Measurements from ENCODE around the gene TMEM238L.

Gene TMEM238L

GRCh38 chr17:10838682-10839081 is 34.8 kb upstream of the TMEM238L start:
- Histone ChIP-seq H3K36me3 (ENCODE audit: control insufficient read depth, low read length) (no peaks in the 10 kb centered on the region), H4K20me1 (ENCODE audit: control insufficient read depth, insufficient read depth, low read depth, low read length) (no peaks in the 10 kb centered on the region), H3K4me1 (ENCODE audit: control insufficient read depth, low read length) (no peaks in the 10 kb centered on the region), H3K4me3 (ENCODE audit: low read length) (no peak overlapping the region), H3K79me2 (ENCODE audit: control insufficient read depth, low read length) (no peaks in the 10 kb centered on the region), H3K4me2 (ENCODE audit: low read length) (no peak overlapping the region), H3K27ac (ENCODE audit: low read depth, low read length) (no peak overlapping the region), H3K9me2 (replicated peaks; ENCODE audit: control insufficient read depth, low read length) (no peaks in the 10 kb centered on the region), H3K27me3 (ENCODE audit: control insufficient read depth, low read length) (no peaks in the 10 kb centered on the region), H3F3A (ENCODE audit: control insufficient read depth, insufficient read depth) (no peaks in the 10 kb centered on the region), H3K9me3 (ENCODE audit: control insufficient read depth, insufficient read depth, low read length) (no peaks in the 10 kb centered on the region)
- TF ChIP-seq EZH2phosphoT487 (IDR thresholded peaks at IDR 0.05; ENCODE audit: borderline replicate concordance, low read length) (no peak), CTCF (IDR thresholded peaks at IDR 0.05; ENCODE audit: low read depth, low read length, poor library complexity, severe bottlenecking) (no peak)

- H4K20me1 ChIP-seq (ENCODE audit: control insufficient read depth, insufficient read depth, low read depth, low read length) = no peaks in the 10 kb centered on the region
- no peak for TF ChIP-seq EZH2phosphoT487 (IDR thresholded peaks at IDR 0.05; ENCODE audit: borderline replicate concordance, low read length)
- H3K27ac ChIP-seq (ENCODE audit: low read depth, low read length) = no peak within 1 kb of the TSS
- no peaks in the 10 kb centered on the region for H3K9me2 ChIP-seq (replicated peaks; ENCODE audit: control insufficient read depth, low read length)
- no peak within 1 kb of the TSS for H3K4me3 ChIP-seq (ENCODE audit: low read length)
- H3K9me3 ChIP-seq (ENCODE audit: control insufficient read depth, insufficient read depth, low read length) = no peaks in the 10 kb centered on the region
- no peak within 1 kb of the TSS for H3K4me2 ChIP-seq (ENCODE audit: low read length)
- H3K79me2 ChIP-seq (ENCODE audit: control insufficient read depth, low read length) = no peaks in the 10 kb centered on the region
- H3F3A ChIP-seq (ENCODE audit: control insufficient read depth, insufficient read depth) = no peaks in the 10 kb centered on the region
- H3K27me3 ChIP-seq (ENCODE audit: control insufficient read depth, low read length) = no peaks in the 10 kb centered on the region
- no peaks in the 10 kb centered on the region for H3K4me1 ChIP-seq (ENCODE audit: control insufficient read depth, low read length)
- no peaks in the 10 kb centered on the region for H3K36me3 ChIP-seq (ENCODE audit: control insufficient read depth, low read length)
Measured at GRCh38 chr17:10837921-10838320, 34.0 kb upstream of the TMEM238L start, which contains the start of gene PIRT. PIRT (minus strand) TSS chr17:10838087; CDS start chr17:10825645, 12,442 bp downstream.

GRCh38 chr17:10836966-10837590 is 33.2 kb upstream of the TMEM238L start:
- no peaks in the 10 kb centered on the region for H3K9me2 ChIP-seq (replicated peaks; ENCODE audit: control insufficient read depth, low read length)
- no peaks in the 10 kb centered on the region for H4K20me1 ChIP-seq (ENCODE audit: control insufficient read depth, insufficient read depth, low read depth, low read length)
- no peak overlapping the region for H3K27ac ChIP-seq (ENCODE audit: low read depth, low read length)
- H3F3A ChIP-seq (ENCODE audit: control insufficient read depth, insufficient read depth) = no peaks in the 10 kb centered on the region
- H3K36me3 ChIP-seq (ENCODE audit: control insufficient read depth, low read length) = no peaks in the 10 kb centered on the region
- no peaks in the 10 kb centered on the region for H3K4me1 ChIP-seq (ENCODE audit: control insufficient read depth, low read length)
- H3K27me3 ChIP-seq (ENCODE audit: control insufficient read depth, low read length) = no peaks in the 10 kb centered on the region
- H3K9me3 ChIP-seq (ENCODE audit: control insufficient read depth, insufficient read depth, low read length) = no peaks in the 10 kb centered on the region
- TF ChIP-seq CTCF (IDR thresholded peaks at IDR 0.05; ENCODE audit: low read depth, low read length, poor library complexity, severe bottlenecking) = no peak
- TF ChIP-seq EZH2phosphoT487 (IDR thresholded peaks at IDR 0.05; ENCODE audit: borderline replicate concordance, low read length) = no peak
- no peak overlapping the region for H3K4me2 ChIP-seq (ENCODE audit: low read length)
- H3K79me2 ChIP-seq (ENCODE audit: control insufficient read depth, low read length) = no peaks in the 10 kb centered on the region
- no peak overlapping the region for H3K4me3 ChIP-seq (ENCODE audit: low read length)

- Histone ChIP-seq H3K9me2 (replicated peaks; ENCODE audit: control insufficient read depth, low read length) (no peaks in the 10 kb centered on the region), H3K9me3 (ENCODE audit: control insufficient read depth, insufficient read depth, low read length) (no peaks in the 10 kb centered on the region), H3K36me3 (ENCODE audit: control insufficient read depth, low read length) (no peaks in the 10 kb centered on the region), H3K27ac (ENCODE audit: low read depth, low read length) (no peak overlapping the region), H3K27me3 (ENCODE audit: control insufficient read depth, low read length) (no peaks in the 10 kb centered on the region), H3K4me3 (ENCODE audit: low read length) (no peak overlapping the region), H3F3A (ENCODE audit: control insufficient read depth, insufficient read depth) (no peaks in the 10 kb centered on the region), H3K4me1 (ENCODE audit: control insufficient read depth, low read length) (no peaks in the 10 kb centered on the region), H3K79me2 (ENCODE audit: control insufficient read depth, low read length) (no peaks in the 10 kb centered on the region), H3K4me2 (ENCODE audit: low read length) (no peak overlapping the region), H4K20me1 (ENCODE audit: control insufficient read depth, insufficient read depth, low read depth, low read length) (no peaks in the 10 kb centered on the region)
- TF ChIP-seq EZH2phosphoT487 (IDR thresholded peaks at IDR 0.05; ENCODE audit: borderline replicate concordance, low read length) (no peak), CTCF (IDR thresholded peaks at IDR 0.05; ENCODE audit: low read depth, low read length, poor library complexity, severe bottlenecking) (no peak)
Measured at GRCh38 chr17:10836145-10836544, 32.2 kb upstream of the TMEM238L start.

All from DOHH2 (cell line).